ENCODE measurements around the gene ZNF385B.

ZNF385B gene

GRCh38 chr2:179900655-179901054 is 39.2 kb upstream of the ZNF385B start:
- Histone ChIP-seq H3K9ac (ENCODE audit: low read depth, low read length) (no peak overlapping the region), H4K20me1 (ENCODE audit: insufficient read depth, low read length) (no peaks in the 10 kb centered on the region), H2AFZ (ENCODE audit: low read depth, low read length) (no peak overlapping the region), H3K4me2 (ENCODE audit: insufficient read depth, low read length) (no peak overlapping the region), H3K9me3 (ENCODE audit: insufficient read depth, low read length, severe bottlenecking) (no peaks in the 10 kb centered on the region), H3K36me3 (ENCODE audit: insufficient read depth, low read length) (no peaks in the 10 kb centered on the region), H3K27me3 (ENCODE audit: insufficient read depth, low read length, poor library complexity) (no peaks in the 10 kb centered on the region), H3K4me3 (ENCODE audit: low read depth in 1 of 2, low read length in 2 of 2) (no peak overlapping the region), H3K4me1 (ENCODE audit: insufficient read depth, low read length) (no peaks in the 10 kb centered on the region), H3K79me2 (ENCODE audit: insufficient read depth, low read length) (no peaks in the 10 kb centered on the region), H3K27ac (ENCODE audit: low read length) (no peak overlapping the region)
- ATAC-seq (ENCODE audit: insufficient read depth, low read depth) (no peak), DNase-seq (no peak)
- TF ChIP-seq CTCF (IDR thresholded peaks at IDR 0.05; ENCODE audit: borderline replicate concordance, extremely low read depth, low read length, poor library complexity, severe bottlenecking) (no peak), EZH2 (IDR thresholded peaks at IDR 0.05; ENCODE audit: borderline replicate concordance, low read depth, low read length, severe bottlenecking) (no peak)

GRCh38 chr2:179899666-179900065 is 38.3 kb upstream of the ZNF385B start:
- DNase-seq (no peak), ATAC-seq (ENCODE audit: insufficient read depth, low read depth) (no peak)
- Histone ChIP-seq H2AFZ (ENCODE audit: low read depth, low read length) (no peak overlapping the region), H3K9ac (ENCODE audit: low read depth, low read length) (no peak overlapping the region), H3K4me2 (ENCODE audit: insufficient read depth, low read length) (no peak overlapping the region), H3K79me2 (ENCODE audit: insufficient read depth, low read length) (no peaks in the 10 kb centered on the region), H4K20me1 (ENCODE audit: insufficient read depth, low read length) (no peaks in the 10 kb centered on the region), H3K27me3 (ENCODE audit: insufficient read depth, low read length, poor library complexity) (peaks cover 3% of the 10 kb centered on the region), H3K36me3 (ENCODE audit: insufficient read depth, low read length) (no peaks in the 10 kb centered on the region), H3K4me1 (ENCODE audit: insufficient read depth, low read length) (no peaks in the 10 kb centered on the region), H3K27ac (ENCODE audit: low read length) (no peak overlapping the region), H3K4me3 (ENCODE audit: low read depth in 1 of 2, low read length in 2 of 2) (no peak overlapping the region), H3K9me3 (ENCODE audit: insufficient read depth, low read length, severe bottlenecking) (no peaks in the 10 kb centered on the region)
- TF ChIP-seq EZH2 (IDR thresholded peaks at IDR 0.05; ENCODE audit: borderline replicate concordance, low read depth, low read length, severe bottlenecking): no peak
- no peak for TF ChIP-seq CTCF (IDR thresholded peaks at IDR 0.05; ENCODE audit: borderline replicate concordance, extremely low read depth, low read length, poor library complexity, severe bottlenecking)

GRCh38 chr2:179898873-179899272 is 37.5 kb upstream of the ZNF385B start:
- Histone ChIP-seq H2AFZ (ENCODE audit: low read depth, low read length) (no peak overlapping the region), H4K20me1 (ENCODE audit: insufficient read depth, low read length) (no peaks in the 10 kb centered on the region), H3K27ac (ENCODE audit: low read length) (no peak overlapping the region), H3K4me2 (ENCODE audit: insufficient read depth, low read length) (no peak overlapping the region), H3K9me3 (ENCODE audit: insufficient read depth, low read length, severe bottlenecking) (no peaks in the 10 kb centered on the region), H3K4me3 (ENCODE audit: low read depth in 1 of 2, low read length in 2 of 2) (no peak overlapping the region), H3K27me3 (ENCODE audit: insufficient read depth, low read length, poor library complexity) (peaks cover 5% of the 10 kb centered on the region), H3K4me1 (ENCODE audit: insufficient read depth, low read length) (no peaks in the 10 kb centered on the region), H3K36me3 (ENCODE audit: insufficient read depth, low read length) (no peaks in the 10 kb centered on the region), H3K9ac (ENCODE audit: low read depth, low read length) (no peak overlapping the region), H3K79me2 (ENCODE audit: insufficient read depth, low read length) (no peaks in the 10 kb centered on the region)
- peak; percentile 55 for TF ChIP-seq CTCF (IDR thresholded peaks at IDR 0.05; ENCODE audit: borderline replicate concordance, extremely low read depth, low read length, poor library complexity, severe bottlenecking)
- TF ChIP-seq EZH2 (IDR thresholded peaks at IDR 0.05; ENCODE audit: borderline replicate concordance, low read depth, low read length, severe bottlenecking): no peak
- peak; percentile 24 for DNase-seq
- peak; percentile 73; the same call in 2 of the 3 replicates for ATAC-seq (ENCODE audit: insufficient read depth, low read depth)

- Histone ChIP-seq H3K27me3 (ENCODE audit: insufficient read depth, low read length, poor library complexity) (peaks cover 8% of the 10 kb centered on the region), H3K4me2 (ENCODE audit: insufficient read depth, low read length) (no peak overlapping the region), H4K20me1 (ENCODE audit: insufficient read depth, low read length) (no peaks in the 10 kb centered on the region), H2AFZ (ENCODE audit: low read depth, low read length) (no peak overlapping the region), H3K9me3 (ENCODE audit: insufficient read depth, low read length, severe bottlenecking) (no peaks in the 10 kb centered on the region), H3K27ac (ENCODE audit: low read length) (no peak overlapping the region), H3K4me3 (ENCODE audit: low read depth in 1 of 2, low read length in 2 of 2) (no peak overlapping the region), H3K36me3 (ENCODE audit: insufficient read depth, low read length) (no peaks in the 10 kb centered on the region), H3K79me2 (ENCODE audit: insufficient read depth, low read length) (no peaks in the 10 kb centered on the region), H3K9ac (ENCODE audit: low read depth, low read length) (no peak overlapping the region), H3K4me1 (ENCODE audit: insufficient read depth, low read length) (no peaks in the 10 kb centered on the region)
- no peak for TF ChIP-seq CTCF (IDR thresholded peaks at IDR 0.05; ENCODE audit: borderline replicate concordance, extremely low read depth, low read length, poor library complexity, severe bottlenecking)
- TF ChIP-seq EZH2 (IDR thresholded peaks at IDR 0.05; ENCODE audit: borderline replicate concordance, low read depth, low read length, severe bottlenecking): no peak
- no peak for DNase-seq
- ATAC-seq (ENCODE audit: insufficient read depth, low read depth): no peak
These were observed 32.2 kb upstream of the ZNF385B start for GRCh38 chr2:179893616-179894015.

All from DND-41 (cell line).